Stomach smooth muscle (tissue), 2 donors: ENCODE results near the gene MEX3C.

Source experiments
- H3K27ac ChIP-seq: one replicate; pipeline ENCODE4 v1.7.0; 2013; ENCODE audit warnings: mild to moderate bottlenecking, low read length, inconsistent platforms
- H3K27me3 ChIP-seq, 2 donors: one replicate each; pipeline ENCODE4 v1.7.0; 2013; ENCODE audit warnings: low read length in 2 of 2; ENCODE audit not compliant: insufficient read depth in 2 of 2, control insufficient read depth in 1 of 2
- H3K36me3 ChIP-seq, 2 donors: one replicate each; pipeline ENCODE4 v1.7.0; 2013; ENCODE audit warnings: low read length in 2 of 2; ENCODE audit not compliant: control insufficient read depth in 2 of 2, insufficient read depth in 2 of 2
- H3K4me1 ChIP-seq: one replicate; pipeline ENCODE4 v1.7.0; 2013; ENCODE audit warnings: low read length; ENCODE audit not compliant: control insufficient read depth, insufficient read depth
- H3K4me3 ChIP-seq, 2 donors: one replicate each; pipeline ENCODE4 v1.7.0; 2013; ENCODE audit warnings: low read length in 2 of 2
- H3K9ac ChIP-seq, 2 donors: one replicate each; pipeline ENCODE4 v1.7.0; 2013; ENCODE audit warnings: low read length in 2 of 2, mild to moderate bottlenecking in 1 of 2
- H3K9me3 ChIP-seq, 2 donors: one replicate each; pipeline ENCODE4 v1.7.0; 2013; ENCODE audit warnings: low read length in 2 of 2; ENCODE audit not compliant: control insufficient read depth in 2 of 2
- donor health status: healthy.
- donor health status: Pancreatic carcinoma.

The MEX3C gene

DNA sequence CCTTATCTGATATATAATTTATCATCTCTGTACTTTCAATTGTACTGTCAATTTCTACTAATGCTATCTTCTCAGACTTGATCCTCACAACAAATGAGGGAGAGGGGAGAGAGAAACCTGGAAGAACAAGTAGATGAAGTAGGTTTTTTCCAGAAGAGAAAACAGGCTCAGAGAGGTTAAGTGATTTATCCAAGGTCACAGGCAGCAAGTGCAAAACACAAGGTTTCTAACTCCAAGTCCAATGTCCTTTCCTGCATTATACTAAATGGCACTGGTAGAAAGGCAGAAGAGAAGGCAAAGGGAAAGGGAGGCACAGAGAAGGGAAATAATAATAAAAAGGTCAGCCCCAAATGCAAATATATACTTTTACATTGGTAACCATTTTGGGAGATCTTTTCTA, 7.5 kb downstream of the MEX3C start:
- no peak overlapping the region for H3K4me3 ChIP-seq
- peaks cover 9% of the 10 kb centered on the region for H3K4me1 ChIP-seq
- no peaks in the 10 kb centered on the region for H3K36me3 ChIP-seq
- no peak overlapping the region for H3K27ac ChIP-seq
- H3K9ac ChIP-seq: no peak overlapping the region
- no peaks in the 10 kb centered on the region for H3K9me3 ChIP-seq
- H3K27me3 ChIP-seq: no peaks in the 10 kb centered on the region

DNA sequence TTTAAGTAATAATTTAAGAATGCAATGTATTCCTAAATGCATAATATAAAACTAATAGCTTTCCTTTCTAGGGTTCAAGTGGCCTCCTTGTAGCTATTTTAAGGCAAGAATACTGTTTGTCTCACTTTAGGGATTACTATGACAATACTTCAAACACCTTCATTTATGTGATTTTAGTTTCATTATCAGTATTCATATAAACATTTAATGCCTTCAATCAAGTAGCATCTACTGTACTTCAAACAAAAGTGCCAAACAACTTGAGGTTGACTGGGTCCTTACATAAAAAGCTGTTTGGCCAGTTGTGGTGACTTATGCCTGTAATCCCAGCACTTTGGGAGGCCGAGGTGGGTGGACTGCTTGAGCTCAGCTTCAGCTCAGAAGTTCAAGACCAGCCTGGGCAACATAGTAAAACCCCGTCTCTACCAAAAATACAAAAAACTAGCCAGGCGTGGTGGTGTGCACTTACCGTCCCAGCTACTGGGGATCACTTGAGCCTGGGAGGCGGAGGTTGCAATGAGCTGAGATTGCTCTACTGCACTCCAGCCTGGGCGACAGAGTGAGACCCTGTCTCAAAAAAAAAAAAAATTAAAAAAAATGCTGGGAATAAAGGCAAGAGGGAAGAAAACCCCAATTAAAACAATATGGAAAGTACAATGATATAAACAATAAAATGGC, 9.3 kb downstream of the MEX3C start:
- H3K4me3 ChIP-seq: no peak overlapping the region
- peaks cover 0 to 2% of the 10 kb centered on the region in 2 donors for H3K36me3 ChIP-seq
- no peaks in the 10 kb centered on the region for H3K9me3 ChIP-seq
- H3K9ac ChIP-seq: no peak overlapping the region
- H3K27ac ChIP-seq: no peak overlapping the region
- no peaks in the 10 kb centered on the region for H3K27me3 ChIP-seq
- no peaks in the 10 kb centered on the region for H3K4me1 ChIP-seq

DNA sequence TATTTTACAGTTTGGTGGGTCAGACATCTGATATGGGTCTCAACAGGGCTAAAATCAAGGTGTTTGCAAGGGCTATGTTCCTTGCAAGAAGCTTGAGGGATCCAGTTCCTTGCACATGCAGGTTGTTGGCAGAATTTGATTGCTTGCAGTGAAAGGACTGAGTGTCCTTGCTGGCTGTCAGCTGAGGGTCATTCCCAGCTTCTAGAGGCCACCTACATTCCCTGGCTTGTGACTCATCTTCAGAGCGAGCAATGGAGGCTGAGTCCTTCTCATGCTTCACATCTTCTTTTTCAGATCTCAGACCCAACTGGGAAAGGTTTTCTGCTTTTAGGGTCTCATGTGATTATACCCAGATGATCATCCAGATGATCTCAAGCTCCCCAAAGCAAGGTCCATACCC, 12.4 kb downstream of the MEX3C start:
- Histone ChIP-seq H3K27ac (no peak overlapping the region), H3K36me3 (peaks cover 0 to 2% of the 10 kb centered on the region in 2 donors), H3K27me3 (no peaks in the 10 kb centered on the region), H3K4me3 (no peak overlapping the region), H3K9ac (no peak overlapping the region), H3K9me3 (no peaks in the 10 kb centered on the region), H3K4me1 (no peaks in the 10 kb centered on the region)

DNA sequence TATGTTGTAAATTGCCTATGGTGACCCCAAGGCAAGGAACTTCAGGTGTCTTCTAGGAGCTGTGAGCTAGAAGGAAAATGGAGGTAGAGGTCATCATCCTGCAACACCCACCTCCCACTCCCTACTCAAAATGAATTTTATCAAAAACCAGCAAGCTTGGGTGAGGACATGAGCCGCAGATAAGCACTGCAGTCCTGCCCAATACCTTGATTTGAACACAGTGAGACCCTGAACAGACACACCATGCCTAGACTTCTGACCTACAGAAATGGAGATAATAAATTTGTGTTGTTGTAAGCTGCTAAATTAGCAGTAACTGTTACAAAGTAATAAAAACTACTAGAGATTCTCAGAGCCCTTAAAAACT, 13.4 kb downstream of the MEX3C start:
- no peaks in the 10 kb centered on the region for H3K27me3 ChIP-seq
- H3K4me3 ChIP-seq: no peak overlapping the region
- no peaks in the 10 kb centered on the region for H3K9me3 ChIP-seq
- no peak overlapping the region for H3K9ac ChIP-seq
- no peak overlapping the region for H3K27ac ChIP-seq
- peaks cover 0 to 2% of the 10 kb centered on the region in 2 donors for H3K36me3 ChIP-seq
- H3K4me1 ChIP-seq: no peaks in the 10 kb centered on the region

DNA sequence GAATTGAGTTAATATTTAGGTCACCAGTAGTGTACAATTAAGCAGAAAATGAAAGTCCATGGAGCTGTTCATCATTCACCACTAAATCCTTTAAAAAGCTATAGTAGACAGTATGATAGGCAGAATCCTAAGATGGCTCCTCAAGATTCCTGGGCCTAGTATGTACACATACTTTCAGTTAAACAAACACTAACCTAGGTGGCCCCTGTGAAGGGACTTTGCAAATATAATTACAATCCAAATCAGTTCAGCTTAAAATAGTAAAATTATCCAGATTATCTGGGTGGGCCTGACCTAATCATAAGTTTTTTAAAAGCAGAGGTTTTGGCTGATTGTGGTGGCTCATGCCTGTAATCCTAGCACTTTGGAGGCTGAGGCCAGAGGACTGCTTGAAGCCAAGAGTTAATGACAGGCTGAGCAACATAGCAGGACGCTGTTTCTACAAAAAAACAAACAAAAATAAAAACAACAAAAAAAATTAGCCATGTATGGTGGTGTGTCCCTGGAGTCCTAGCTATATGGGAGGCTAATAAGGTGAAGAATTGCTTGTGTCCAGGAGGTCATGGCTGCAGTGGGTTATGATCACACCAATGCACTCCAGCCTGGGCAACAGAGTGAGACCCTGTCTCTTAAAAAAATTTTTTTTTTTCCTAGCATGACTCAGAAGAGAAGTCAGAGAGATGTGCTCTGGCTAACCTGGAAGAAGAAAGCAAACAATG, 13.9 kb downstream of the MEX3C start:
- Histone ChIP-seq H3K27ac (no peak overlapping the region), H3K9ac (no peak overlapping the region), H3K4me3 (no peak overlapping the region), H3K9me3 (no peaks in the 10 kb centered on the region), H3K4me1 (no peaks in the 10 kb centered on the region), H3K36me3 (peaks cover 0 to 2% of the 10 kb centered on the region in 2 donors), H3K27me3 (no peaks in the 10 kb centered on the region)

DNA sequence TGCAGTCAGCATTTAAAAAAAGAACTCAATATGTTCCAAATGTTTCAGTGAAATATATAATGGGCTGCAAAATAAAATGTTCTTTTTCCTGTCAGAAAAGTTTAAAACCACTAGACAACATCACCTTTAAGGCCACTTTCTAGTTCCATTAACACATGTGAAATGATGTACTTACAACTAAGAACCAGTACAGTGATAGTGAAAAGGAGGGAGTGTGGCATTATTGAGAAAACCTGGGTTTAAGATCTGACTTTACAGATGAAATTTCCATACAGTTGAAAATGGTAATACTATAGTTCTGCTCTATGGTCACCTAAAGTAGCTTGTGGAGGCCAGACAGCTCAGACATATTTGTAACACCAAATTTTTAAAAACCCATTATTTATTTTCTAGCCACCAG, 14.7 kb downstream of the MEX3C start:
- peaks cover 0 to 2% of the 10 kb centered on the region in 2 donors for H3K36me3 ChIP-seq
- no peaks in the 10 kb centered on the region for H3K4me1 ChIP-seq
- no peaks in the 10 kb centered on the region for H3K27me3 ChIP-seq
- no peak overlapping the region for H3K4me3 ChIP-seq
- H3K27ac ChIP-seq: no peak overlapping the region
- H3K9me3 ChIP-seq: no peaks in the 10 kb centered on the region
- no peak overlapping the region for H3K9ac ChIP-seq

DNA sequence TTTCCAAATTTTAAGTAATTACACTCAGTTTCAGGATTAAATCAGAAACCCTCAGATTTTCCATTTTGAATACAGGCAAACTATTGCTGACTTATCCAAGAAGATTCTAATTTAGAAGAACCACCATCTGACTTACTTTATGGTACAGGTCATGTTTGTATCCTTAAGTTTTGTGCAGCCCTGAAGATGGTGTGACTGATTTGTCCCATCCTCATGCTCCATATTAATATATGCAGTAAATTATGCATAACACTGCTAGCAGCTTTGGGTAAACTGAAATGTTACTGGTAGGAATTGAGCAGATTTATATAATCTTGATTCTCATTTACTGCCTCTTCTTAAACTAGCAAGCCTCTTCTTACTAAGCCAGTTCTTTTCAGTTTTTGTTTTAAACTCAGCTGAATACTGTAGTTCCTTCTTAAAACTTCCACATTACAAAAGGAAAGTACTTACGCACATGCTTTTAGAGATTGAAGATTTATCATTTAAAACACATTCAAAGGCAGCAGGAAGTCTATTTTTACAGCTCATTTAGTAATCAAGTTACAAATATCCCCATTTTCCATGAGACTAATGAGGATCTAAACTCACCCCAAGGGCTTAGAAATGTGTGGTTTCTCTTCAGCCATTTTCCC, 25.7 kb downstream of the MEX3C start:
- H3K4me3 ChIP-seq: no peak overlapping the region
- H3K9me3 ChIP-seq: no peaks in the 10 kb centered on the region
- no peaks in the 10 kb centered on the region for H3K27me3 ChIP-seq
- no peaks in the 10 kb centered on the region for H3K4me1 ChIP-seq
- no peak overlapping the region for H3K27ac ChIP-seq
- peaks cover 5 to 6% of the 10 kb centered on the region in 2 donors for H3K36me3 ChIP-seq
- no peak overlapping the region for H3K9ac ChIP-seq

GRCh38 chr18:51171223-51171622, 26.3 kb downstream of the MEX3C start:
- no peaks in the 10 kb centered on the region for H3K27me3 ChIP-seq

DNA sequence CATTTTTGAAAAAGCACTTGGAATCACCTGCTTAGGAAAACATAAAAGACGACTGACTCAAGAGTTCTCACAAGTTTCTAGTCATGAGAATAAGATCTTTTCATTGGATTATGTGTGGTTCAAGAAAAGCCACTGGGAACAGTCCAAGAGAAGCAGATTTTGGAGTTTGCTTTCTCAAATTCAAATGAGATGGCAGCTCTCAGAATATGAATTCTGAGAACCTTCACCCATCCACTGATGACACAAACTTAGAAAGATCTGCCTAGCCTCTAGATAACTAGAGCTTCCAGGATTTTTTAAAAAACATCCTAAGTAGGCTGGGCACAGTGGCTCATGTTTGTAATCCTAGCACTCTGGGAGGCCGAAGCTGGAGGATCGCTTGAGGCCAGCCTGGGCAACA, 26.8 kb downstream of the MEX3C start:
- Histone ChIP-seq H3K4me1 (no peaks in the 10 kb centered on the region), H3K27me3 (no peaks in the 10 kb centered on the region), H3K9ac (no peak overlapping the region), H3K27ac (no peak overlapping the region), H3K9me3 (no peaks in the 10 kb centered on the region), H3K4me3 (no peak overlapping the region), H3K36me3 (no peaks in the 10 kb centered on the region)

More at GRCh38 chr18:51171223-51171622, 26.3 kb downstream of the MEX3C start:
- Histone ChIP-seq H3K4me1 (no peaks in the 10 kb centered on the region), H3K36me3 (peaks cover under 1% of the 10 kb centered on the region in 2 donors), H3K9ac (no peak overlapping the region), H3K9me3 (no peaks in the 10 kb centered on the region), H3K27ac (no peak overlapping the region), H3K4me3 (no peak overlapping the region)

- Histone ChIP-seq H3K9me3 (no peaks in the 10 kb centered on the region), H3K4me3 (no peak overlapping the region), H3K36me3 (no peaks in the 10 kb centered on the region), H3K27me3 (no peaks in the 10 kb centered on the region), H3K27ac (no peak overlapping the region), H3K4me1 (no peaks in the 10 kb centered on the region), H3K9ac (no peak overlapping the region)
Measured at GRCh38 chr18:51169731-51170130, 27.8 kb downstream of the MEX3C start.
